Stomach (tissue), 4 donors: ENCODE results near the gene EIF2S1.

Source experiments
- CTCF ChIP-seq, 7 experiments: fragments of 450-650 bp in 4 of 7; fragments of 200-600 bp in 3 of 7; sonication (generic) in 3 of 7; IDR thresholded peaks; one replicate each; pipeline ENCODE4 v1.5.1; 2016 to 2019; ENCODE audit warnings: antibody characterized with exemption in 7 of 7, control low read depth in 2 of 7, mild to moderate bottlenecking in 1 of 7
- POLR2AphosphoS5 ChIP-seq, 3 donors: sonication (generic); formaldehyde crosslinking; IDR thresholded peaks; one replicate each; pipeline ENCODE4 v1.6.1; 2016; ENCODE audit warnings: antibody characterized with exemption in 3 of 3

- TF ChIP-seq CTCF (IDR thresholded peaks at IDR 0.05) (no peak), POLR2AphosphoS5 (IDR thresholded peaks at IDR 0.05) (no peak)
Measured at GRCh38 chr14:67410313-67410712, 50.2 kb downstream of the EIF2S1 start.
